CD4-positive, alpha-beta T cell (primary cell): Measurements from ENCODE around the gene SETD3. TPM values are rescaled to one million over a fixed set of nuclear protein-coding genes. Genes with fewer than 3 reads are reported as not detected.

Experiments
- ATAC-seq: fragments of 200-7000 bp; cut with Tn5 transposase; one replicate; pipeline ENCODE4 v1.10.0; 2022; ENCODE audit warnings: mild to moderate bottlenecking; ENCODE audit not compliant: poor library complexity
- CTCF ChIA-PET: fragments of 350-600 bp; sonication (Branson Sonifier 250); formaldehyde crosslinking; loops from one replicate; lab custom pipeline; 2021; ENCODE audit warnings: antibody characterized with exemption, inconsistent platforms; lab: Charles Lee
- POLR2A ChIA-PET: fragments of 350-600 bp; sonication (Branson Sonifier 250); formaldehyde crosslinking; loops from one replicate; lab custom pipeline; 2021; ENCODE audit warnings: antibody characterized with exemption, inconsistent platforms; lab: Charles Lee
- DNase-seq, 14 experiments: peaks; one replicate each; pipeline ENCODE4 v3.0.0-alpha.2; 2013 to 2020; ENCODE audit warnings: mixed read lengths in 2 of 14
- H3K27ac ChIP-seq, 2 donors: one replicate each; pipeline versions ENCODE4 v1.5.1 to v1.7.0; 2013; ENCODE audit warnings: low read length in 2 of 2, low read depth in 1 of 2, mild to moderate bottlenecking in 1 of 2
- H3K27me3 ChIP-seq, 2 experiments: 1 replicate in 1 of 2; 2 replicates in 1 of 2; pipeline versions ENCODE4 v1.6.1 to v1.7.0; 2013; ENCODE audit warnings: low read length in 2 of 2, control low read depth in 1 of 2, mild to moderate bottlenecking in 1 of 2, moderate library complexity in 1 of 2; ENCODE audit not compliant: insufficient read depth in 2 of 2, control insufficient read depth in 1 of 2
- H3K36me3 ChIP-seq: one replicate; pipeline ENCODE4 v1.6.1; 2013; ENCODE audit warnings: low read length, control low read depth; ENCODE audit not compliant: insufficient read depth
- H3K4me1 ChIP-seq: one replicate; pipeline ENCODE4 v1.6.1; 2013; ENCODE audit warnings: low read length, control low read depth; ENCODE audit not compliant: insufficient read depth
- H3K4me3 ChIP-seq: one replicate; pipeline ENCODE4 v1.5.1; 2013; ENCODE audit warnings: mild to moderate bottlenecking, low read length, moderate library complexity
- H3K9me3 ChIP-seq, 2 experiments: 1 replicate in 1 of 2; 2 replicates in 1 of 2; pipeline versions ENCODE4 v1.6.1 to v1.7.0; 2013; ENCODE audit warnings: low read length in 2 of 2, mild to moderate bottlenecking in 2 of 2, control low read depth in 1 of 2, moderate library complexity in 1 of 2; ENCODE audit not compliant: control insufficient read depth in 1 of 2, insufficient read depth in 1 of 2
- H3K27ac Mint-ChIP-seq: one replicate; pipeline ENCODE4 v1.8.0; 2020; ENCODE audit warnings: mixed read lengths
- H3K27me3 Mint-ChIP-seq: one replicate; pipeline ENCODE4 v1.8.0; 2021; ENCODE audit warnings: mixed read lengths
- H3K36me3 Mint-ChIP-seq: one replicate; pipeline ENCODE4 v1.8.0; 2021; ENCODE audit warnings: low read depth, mixed read lengths
- H3K4me1 Mint-ChIP-seq: one replicate; pipeline ENCODE4 v1.8.0; 2021; ENCODE audit warnings: low read depth, mixed read lengths
- H3K4me3 Mint-ChIP-seq: one replicate; pipeline ENCODE4 v1.8.0; 2020; ENCODE audit warnings: mild to moderate bottlenecking, mixed read lengths
- H3K9me3 Mint-ChIP-seq: one replicate; pipeline ENCODE4 v1.8.0; 2020; ENCODE audit warnings: mixed read lengths
- intact Hi-C, 2 experiments: fragments of 100-400 bp; cut with DNase I in 1 of 2; cut with micrococcal nuclease in 1 of 2; formaldehyde crosslinking; loops; one replicate each; pipeline versions ENCODE4 v1.15.1 to v1.9.0; 2023 to 2025; cut with DNase I, micrococcal nuclease
- total RNA-seq, 174 experiments: library from RNA in 2 of 174; stranded (reverse) in 2 of 174; gene quantifications; one replicate each; pipeline ENCODE4 v1.2.3 and lab custom pipeline; 2021 to 2026
- TF ChIP-seq, protein P1 (sequence below): fragments of 200-600 bp; IDR thresholded peaks from one replicate; pipeline ENCODE4 v1.8.0; 2022; ENCODE audit warnings: antibody characterized with exemption, mild to moderate bottlenecking

Gene SETD3
- total RNA-seq, 2 experiments from 2014 or later: 46.1 to 51.4 TPM

DNA sequence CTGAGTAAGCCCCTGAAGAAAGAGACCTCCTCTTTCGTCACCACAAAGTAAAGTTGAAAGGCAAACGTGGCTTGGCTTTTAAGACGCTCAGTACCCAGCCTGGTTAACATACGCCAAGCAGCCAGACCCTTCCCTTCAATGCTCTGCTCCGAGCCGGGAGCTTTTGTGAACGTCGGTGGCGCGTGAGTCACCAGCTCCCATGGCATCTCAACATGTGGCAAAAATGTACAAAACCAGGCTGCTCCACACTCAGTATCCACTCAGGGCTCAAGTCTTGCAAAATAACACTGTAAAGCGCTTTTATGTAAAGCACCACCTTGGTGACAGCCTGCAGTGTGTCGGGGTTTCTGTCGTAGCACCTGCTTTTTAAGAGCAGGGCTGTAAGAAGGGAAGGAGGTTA lies 89.0 kb downstream of the SETD3 start:
- Mint-ChIP-seq H3K27ac (no peak overlapping the region), H3K4me1 (peaks cover 32% of the 10 kb centered on the region), H3K27me3 (no peaks in the 10 kb centered on the region), H3K9me3 (no peaks in the 10 kb centered on the region), H3K36me3 (peaks cover 14% of the 10 kb centered on the region), H3K4me3 (no peak overlapping the region)
- H3K36me3 ChIP-seq: peaks cover 6% of the 10 kb centered on the region
- DNase-seq: no peak
- intact Hi-C loops: no loop called here
- ChIA-PET CTCF (interaction anchor here (1.4 to 3.3 kb wide), 2 partner anchors 24 to 39 kb away, joined by 3 to 19 read pairs; no protein-coding TSS in a partner anchor), POLR2A (no interaction called here)
- H3K9me3 ChIP-seq: no peaks in the 10 kb centered on the region
- H3K4me1 ChIP-seq: peaks cover 20% of the 10 kb centered on the region
- no peaks in the 10 kb centered on the region for H3K27me3 ChIP-seq
- ATAC-seq: no peak
- no peak overlapping the region for H3K27ac ChIP-seq
- TF ChIP-seq, protein P1, sequence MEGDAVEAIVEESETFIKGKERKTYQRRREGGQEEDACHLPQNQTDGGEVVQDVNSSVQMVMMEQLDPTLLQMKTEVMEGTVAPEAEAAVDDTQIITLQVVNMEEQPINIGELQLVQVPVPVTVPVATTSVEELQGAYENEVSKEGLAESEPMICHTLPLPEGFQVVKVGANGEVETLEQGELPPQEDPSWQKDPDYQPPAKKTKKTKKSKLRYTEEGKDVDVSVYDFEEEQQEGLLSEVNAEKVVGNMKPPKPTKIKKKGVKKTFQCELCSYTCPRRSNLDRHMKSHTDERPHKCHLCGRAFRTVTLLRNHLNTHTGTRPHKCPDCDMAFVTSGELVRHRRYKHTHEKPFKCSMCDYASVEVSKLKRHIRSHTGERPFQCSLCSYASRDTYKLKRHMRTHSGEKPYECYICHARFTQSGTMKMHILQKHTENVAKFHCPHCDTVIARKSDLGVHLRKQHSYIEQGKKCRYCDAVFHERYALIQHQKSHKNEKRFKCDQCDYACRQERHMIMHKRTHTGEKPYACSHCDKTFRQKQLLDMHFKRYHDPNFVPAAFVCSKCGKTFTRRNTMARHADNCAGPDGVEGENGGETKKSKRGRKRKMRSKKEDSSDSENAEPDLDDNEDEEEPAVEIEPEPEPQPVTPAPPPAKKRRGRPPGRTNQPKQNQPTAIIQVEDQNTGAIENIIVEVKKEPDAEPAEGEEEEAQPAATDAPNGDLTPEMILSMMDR: no peak
- no peak overlapping the region for H3K4me3 ChIP-seq

DNA sequence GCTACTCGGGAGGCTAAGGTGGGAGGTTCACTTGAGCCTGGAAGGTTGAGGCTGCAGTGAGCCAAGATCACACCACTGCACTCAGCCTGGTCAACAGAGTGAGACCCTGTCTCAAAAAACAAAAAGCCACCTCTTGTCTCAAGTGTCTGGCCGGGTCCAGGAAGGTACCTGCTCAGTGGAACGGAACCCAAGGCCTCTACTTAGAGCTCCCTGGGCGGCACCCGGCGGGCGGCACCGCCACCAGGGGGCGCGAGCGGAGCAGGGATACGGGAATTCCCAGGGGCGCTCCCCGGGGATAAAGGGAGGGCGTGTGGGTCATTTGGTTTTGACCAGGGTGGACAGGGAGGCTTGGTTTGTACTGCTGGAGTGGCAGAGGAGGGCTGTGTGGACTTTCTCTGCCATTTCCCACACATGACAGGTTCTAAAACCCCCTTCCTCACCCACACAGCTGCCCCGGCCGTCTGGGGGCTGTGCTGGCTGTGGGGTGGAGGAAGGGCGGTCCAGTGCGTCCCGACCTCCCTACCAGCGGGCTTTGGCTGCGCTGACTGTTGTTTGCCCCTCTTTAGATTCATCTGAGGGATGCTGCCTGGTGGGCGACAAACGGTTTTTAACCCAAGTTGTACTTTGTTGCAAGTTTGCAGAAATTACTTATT lies 91.4 kb downstream of the SETD3 start:
- Mint-ChIP-seq H3K27ac (no peak overlapping the region), H3K4me1 (peaks cover 25% of the 10 kb centered on the region), H3K27me3 (peaks cover 12% of the 10 kb centered on the region), H3K4me3 (no peak overlapping the region), H3K9me3 (no peaks in the 10 kb centered on the region), H3K36me3 (peaks cover 5% of the 10 kb centered on the region)
- Histone ChIP-seq H3K27me3 (peaks cover 2 to 4% of the 10 kb centered on the region in 2 experiments), H3K27ac (no peak overlapping the region), H3K4me1 (peaks cover 20% of the 10 kb centered on the region), H3K36me3 (peaks cover 3% of the 10 kb centered on the region), H3K9me3 (no peaks in the 10 kb centered on the region), H3K4me3 (no peak overlapping the region)
- ChIA-PET POLR2A (no interaction called here), CTCF (interaction anchor here (0.5 to 1.9 kb wide), 3 partner anchors 26 to 294 kb away, joined by 3 to 8 read pairs (median 5); partner anchors contain the start of gene CYP46A1)
- DNase-seq: peak in 12 of 14 experiments; percentile 5 to 59 (median 26)
- TF ChIP-seq, protein P1: peak; percentile 59
- no peak for ATAC-seq
- intact Hi-C loops: no loop called here

DNA sequence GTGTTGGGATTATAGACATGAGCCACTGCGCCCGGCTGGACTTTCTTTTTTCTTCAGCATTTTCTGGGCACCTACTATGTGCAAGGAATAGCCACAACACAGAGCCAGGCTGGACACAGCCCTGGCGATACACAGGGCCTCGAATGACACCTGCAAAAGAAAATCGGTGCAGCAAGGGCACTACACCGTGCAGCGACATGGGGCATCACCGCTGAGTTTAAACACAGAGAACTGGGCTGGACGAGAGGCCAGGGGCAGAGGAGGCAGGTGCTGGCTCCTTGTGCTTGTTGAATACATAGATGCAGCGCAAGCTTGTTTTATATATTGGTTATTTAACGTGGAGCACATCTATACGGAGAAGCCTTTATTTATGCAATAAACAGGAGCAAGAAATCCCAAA lies 92.4 kb downstream of the SETD3 start:
- no peak overlapping the region for H3K27ac ChIP-seq
- Mint-ChIP-seq H3K4me3 (no peak overlapping the region), H3K9me3 (no peaks in the 10 kb centered on the region), H3K27ac (no peak overlapping the region), H3K27me3 (peaks cover 12% of the 10 kb centered on the region), H3K36me3 (peaks cover 3% of the 10 kb centered on the region), H3K4me1 (peaks cover 25% of the 10 kb centered on the region)
- intact Hi-C loops: no loop called here
- peaks cover 20% of the 10 kb centered on the region for H3K4me1 ChIP-seq
- DNase-seq: no peak
- H3K4me3 ChIP-seq: peak overlapping the region; percentile 9
- CTCF ChIA-PET: interaction anchor here (1.7 to 1.9 kb wide), 2 partner anchors 27 to 29 kb away, joined by 5 to 8 read pairs; no protein-coding TSS in a partner anchor
- POLR2A ChIA-PET: no interaction called here
- no peak for ATAC-seq
- TF ChIP-seq, protein P1: no peak
- no peaks in the 10 kb centered on the region for H3K36me3 ChIP-seq
- H3K9me3 ChIP-seq: no peaks in the 10 kb centered on the region
- peaks cover 4 to 8% of the 10 kb centered on the region in 2 experiments for H3K27me3 ChIP-seq
